SK-N-MC (cell line): ENCODE results near the gene PLD1.
"Not testable (repeated sequence)": the region's sequence is repeated elsewhere in the genome, so short reads cannot be mapped to it uniquely, and the experiment has no call there.

Source experiments
- EZH2 ChIP-seq: fragments of 200-600 bp; sonication (generic); IDR thresholded peaks from one replicate; pipeline ENCODE4 v1.6.1; 2017; ENCODE audit warnings: antibody characterized with exemption
- POLR2AphosphoS5 ChIP-seq: IDR thresholded peaks from 2 replicates; pipeline ENCODE4 v1.6.1; 2012; ENCODE audit warnings: mild to moderate bottlenecking, low read depth, low read length, borderline replicate concordance

DNA sequence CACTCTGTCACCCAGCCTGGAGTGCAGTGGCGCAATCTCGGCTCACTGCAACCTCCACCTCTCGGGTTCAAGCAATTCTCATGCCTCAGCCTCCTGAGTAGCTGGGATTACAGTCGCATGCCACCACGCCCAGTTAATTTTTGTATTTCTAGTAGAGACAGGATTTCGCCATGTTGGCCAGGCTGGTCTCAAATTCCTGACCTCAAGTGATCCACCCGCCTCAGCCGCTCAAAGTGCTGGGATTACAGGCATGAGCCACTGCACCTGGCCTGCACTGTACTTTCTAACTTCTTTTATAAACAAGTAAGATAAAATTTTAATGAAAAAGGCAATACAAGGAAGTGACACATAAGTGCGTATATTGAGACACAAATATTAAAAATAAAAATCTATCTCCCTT is 117.7 kb downstream of the PLD1 start:
- TF ChIP-seq EZH2, POLR2AphosphoS5: not testable (repeated sequence)
